HG03520 (cell line): ENCODE results near the gene SPINDOC.
"Not testable (repeated sequence)": the region's sequence is repeated elsewhere in the genome, so short reads cannot be mapped to it uniquely, and the experiment has no call there.

Experiments
- ATAC-seq: cut with Tn5 transposase; IDR thresholded peaks from one replicate; pipeline ENCODE4 v1.9.1; 2021; ENCODE audit warnings: mild to moderate bottlenecking, moderate library complexity; ENCODE audit not compliant: unreplicated experiment

The SPINDOC gene

GRCh38 chr11:63785823-63786222, 27.4 kb upstream of the SPINDOC start:
- no peak for ATAC-seq

DNA sequence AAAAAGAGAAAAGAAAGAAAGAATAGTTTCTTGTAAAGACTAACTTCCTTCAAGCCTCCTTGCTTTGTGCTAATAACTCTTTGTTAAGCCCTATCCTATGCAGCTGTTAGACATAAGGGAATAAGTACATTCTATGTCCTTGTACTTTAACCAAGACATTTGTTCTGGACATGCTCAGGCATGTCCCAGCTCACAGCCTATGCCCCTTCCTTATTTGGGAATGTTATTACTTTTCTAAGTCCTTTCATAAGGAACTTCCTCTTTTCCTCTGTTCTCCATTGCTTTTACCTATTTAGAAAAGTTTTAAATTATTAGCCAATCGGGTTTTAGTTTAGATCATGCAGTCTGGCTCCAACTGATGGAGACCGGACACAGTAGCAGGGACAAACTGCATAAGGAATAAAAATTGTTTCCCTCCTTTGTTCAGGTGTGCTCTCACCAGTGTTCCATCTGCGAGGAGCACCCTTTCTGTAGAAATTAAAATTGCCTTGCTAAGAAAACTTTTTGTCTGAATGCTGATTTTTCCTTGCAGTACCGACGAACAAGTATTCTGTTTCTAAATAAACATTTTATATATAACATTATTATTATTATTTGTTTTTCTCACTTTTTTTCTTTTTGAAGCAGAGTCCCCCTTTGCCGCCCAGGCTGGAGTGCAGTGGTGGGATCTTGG, 21.6 kb upstream of the SPINDOC start:
- ATAC-seq: no peak

GRCh38 chr11:63793161-63793560, 20.1 kb upstream of the SPINDOC start:
- no peak for ATAC-seq

- no peak for ATAC-seq
Measured at GRCh38 chr11:63795066-63795465, 18.2 kb upstream of the SPINDOC start.

DNA sequence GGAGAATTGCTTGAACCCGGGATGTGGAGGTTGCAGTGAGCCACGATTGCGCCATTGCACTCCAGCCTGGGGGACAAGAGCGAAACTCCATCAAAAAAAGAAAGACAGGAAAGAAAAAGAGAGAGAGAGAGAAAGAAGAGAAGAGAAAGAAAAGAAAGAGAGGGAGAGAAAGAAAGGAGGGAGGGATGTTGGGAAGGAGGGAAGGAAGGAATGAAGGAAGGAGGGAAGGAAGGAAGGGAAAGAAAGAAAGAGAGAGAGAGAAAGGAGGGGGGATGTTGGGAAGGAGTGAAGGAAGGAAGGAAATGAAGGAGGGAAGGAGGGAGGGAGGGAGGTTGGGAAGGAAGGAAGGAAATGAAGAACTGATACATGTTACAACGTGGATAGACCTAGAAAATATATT, 12.3 kb upstream of the SPINDOC start:
- no peak for ATAC-seq

DNA sequence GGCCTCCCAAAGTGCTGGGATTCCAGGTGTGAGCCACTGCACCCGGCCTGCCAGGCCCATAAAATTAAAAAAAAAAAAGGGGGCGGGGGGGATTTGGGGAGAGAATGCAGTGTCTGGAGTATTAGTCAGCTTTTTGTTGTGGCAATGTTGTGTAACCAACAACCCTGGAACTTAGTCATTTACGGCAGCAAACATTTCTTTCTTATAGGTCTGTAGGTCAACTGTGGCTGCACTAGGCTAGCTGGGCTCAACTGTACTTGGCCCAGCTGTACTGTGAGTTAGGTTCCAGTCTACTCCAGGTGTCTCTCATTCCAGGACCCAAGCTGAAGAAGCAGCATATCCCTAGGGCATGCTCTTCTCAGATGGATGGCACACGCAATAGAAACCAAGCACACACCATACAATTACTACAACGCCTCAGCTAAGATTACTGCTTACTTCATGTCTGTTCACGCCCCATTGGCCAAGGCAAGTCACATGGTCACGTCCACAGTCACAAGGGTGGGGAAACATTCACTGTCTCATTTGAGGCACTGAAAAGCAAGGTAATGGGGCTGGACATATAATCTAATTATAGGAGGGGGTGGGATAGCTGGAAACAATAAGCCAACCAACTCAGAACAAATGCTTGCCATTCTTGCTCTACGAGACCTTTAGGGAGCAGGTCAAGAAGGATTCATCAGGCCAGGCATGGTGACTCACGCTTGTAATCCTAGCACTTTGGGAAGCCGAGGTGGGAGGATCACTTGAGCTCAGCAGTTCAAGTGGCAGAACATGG, 10.4 kb upstream of the SPINDOC start:
- no peak for ATAC-seq

- ATAC-seq: no peak
Measured at GRCh38 chr11:63804259-63804658, 9.0 kb upstream of the SPINDOC start.

DNA sequence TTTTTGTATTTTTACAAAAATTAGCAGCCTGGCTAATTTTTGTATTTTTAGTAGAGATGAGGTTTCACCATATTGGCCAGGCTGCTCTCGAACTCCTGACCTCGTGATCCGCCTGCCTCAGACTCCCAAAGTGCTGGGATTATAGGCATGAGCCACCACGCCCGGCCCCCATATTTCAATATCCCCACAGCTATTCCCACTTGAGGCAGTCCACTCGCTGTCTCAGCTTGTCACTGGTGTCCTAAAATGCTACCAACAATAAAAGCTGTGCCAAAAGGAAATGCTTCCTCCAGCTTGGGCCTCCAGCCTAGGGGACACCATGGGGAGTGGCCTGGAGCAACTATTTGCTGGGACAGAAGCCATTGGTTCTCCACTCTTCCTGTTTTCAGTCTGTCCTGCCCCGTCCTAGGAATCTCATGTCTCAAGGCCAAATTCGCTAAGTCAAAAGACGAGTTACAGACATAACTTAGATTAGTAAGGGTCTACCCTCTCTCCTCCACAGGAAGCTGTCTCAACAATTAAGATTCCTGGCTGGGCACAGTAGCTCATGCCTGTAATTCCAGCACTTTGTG, 7.3 kb upstream of the SPINDOC start:
- no peak for ATAC-seq

DNA sequence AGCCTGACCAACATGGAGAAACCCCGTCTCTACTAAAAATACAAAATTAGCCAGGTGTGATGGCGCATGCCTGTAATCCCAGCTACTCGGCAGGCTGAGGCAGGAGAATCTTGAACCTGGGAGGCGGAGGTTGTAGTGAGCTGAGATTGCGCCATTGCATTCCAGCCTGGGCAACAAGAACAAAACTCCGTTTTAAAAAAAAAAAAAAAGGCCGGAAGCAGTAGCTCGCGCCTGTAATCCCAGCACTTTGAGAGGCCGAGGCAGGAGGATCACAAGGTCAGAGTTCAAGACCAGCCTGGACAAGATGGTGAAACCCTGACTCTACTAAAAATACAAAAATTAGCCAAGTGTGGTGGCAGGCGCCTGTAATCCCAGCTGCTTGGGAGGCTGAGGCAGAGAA, 2.9 kb upstream of the SPINDOC start:
- ATAC-seq: not testable (repeated sequence)

DNA sequence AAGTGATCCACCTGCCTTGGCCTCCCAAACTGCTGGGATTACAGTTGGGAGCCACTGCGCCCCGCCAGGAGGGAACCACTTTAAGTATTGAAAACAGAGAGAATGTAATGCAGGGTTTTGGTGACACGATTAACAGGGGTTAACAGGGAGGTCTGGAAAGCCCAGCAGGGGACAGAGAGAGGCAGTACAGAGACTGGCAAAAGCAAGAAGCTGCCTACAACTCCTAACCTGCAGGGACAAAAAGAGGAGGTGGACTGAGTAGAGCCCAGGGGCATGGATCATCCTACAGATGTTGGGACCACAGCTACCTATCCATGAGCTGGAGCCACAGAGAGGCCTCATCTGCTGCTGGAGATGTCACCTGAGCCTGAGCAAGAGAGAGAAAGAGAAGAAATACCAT, 1.7 kb upstream of the SPINDOC start:
- ATAC-seq: no peak

- ATAC-seq: peak; percentile 41
Measured at GRCh38 chr11:63813563-63814382, 517 bp downstream of the SPINDOC start.

DNA sequence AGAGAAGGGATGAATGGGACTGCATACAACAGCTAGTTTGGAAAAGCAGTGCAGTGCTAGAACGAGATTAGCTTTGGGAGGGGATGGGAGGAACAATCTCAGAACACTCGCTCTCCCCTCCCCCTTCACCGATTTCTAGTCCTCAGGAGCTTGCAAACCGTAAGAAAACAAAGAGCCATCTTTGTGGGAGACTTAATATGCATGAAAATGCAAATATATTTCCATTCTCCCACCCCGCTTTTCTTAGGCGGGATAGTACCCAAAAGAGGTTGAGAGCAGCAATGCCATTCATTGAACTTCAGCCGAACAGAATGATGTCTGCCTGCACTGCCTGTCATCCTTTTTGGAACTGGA, 1.1 kb downstream of the SPINDOC start:
- no peak for ATAC-seq

GRCh38 chr11:63816166-63816565, 2.9 kb downstream of the SPINDOC start:
- ATAC-seq: no peak

DNA sequence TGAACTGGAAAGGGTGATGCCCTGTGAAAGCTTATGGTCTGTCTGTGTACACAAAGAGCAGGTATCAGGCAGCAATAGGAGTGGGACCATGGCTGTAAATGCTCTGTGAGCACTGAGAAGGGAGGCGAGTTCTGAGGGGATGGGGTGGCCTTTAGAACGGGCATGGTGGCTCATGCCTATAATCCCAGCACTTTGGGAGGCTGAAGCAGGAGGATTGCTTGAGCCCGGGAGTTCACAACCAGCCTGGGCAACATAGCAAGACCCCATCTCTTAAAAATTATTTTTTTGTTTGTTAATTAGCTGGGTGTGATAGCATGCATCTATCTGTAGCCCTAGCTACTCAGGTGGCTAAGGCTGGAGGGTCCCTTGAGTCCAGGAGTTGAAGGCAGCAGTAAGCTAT, 3.5 kb downstream of the SPINDOC start:
- no peak for ATAC-seq

- no peak for ATAC-seq
Measured at GRCh38 chr11:63817758-63818498, 4.7 kb downstream of the SPINDOC start.

DNA sequence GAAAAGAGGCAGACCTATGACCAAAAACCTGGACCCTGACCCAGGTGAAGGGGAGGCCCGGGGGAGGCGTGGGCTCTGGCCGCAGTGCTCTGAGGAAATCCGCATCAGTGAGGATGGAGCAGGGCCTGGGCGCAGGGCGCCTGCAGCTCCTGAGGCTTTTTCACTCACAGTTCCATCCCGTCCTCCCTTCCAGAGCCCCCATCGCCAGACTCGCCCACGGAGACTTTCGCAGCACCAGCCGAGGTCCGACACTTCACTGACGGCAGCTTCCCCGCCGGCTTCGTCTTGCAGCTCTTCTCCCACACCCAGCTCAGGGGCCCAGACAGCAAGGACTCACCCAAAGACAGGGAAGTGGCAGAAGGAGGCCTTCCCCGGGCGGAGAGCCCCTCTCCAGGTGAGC, 5.4 kb downstream of the SPINDOC start:
- ATAC-seq: no peak

GRCh38 chr11:63821411-63821810, 8.2 kb downstream of the SPINDOC start:
- ATAC-seq: no peak

DNA sequence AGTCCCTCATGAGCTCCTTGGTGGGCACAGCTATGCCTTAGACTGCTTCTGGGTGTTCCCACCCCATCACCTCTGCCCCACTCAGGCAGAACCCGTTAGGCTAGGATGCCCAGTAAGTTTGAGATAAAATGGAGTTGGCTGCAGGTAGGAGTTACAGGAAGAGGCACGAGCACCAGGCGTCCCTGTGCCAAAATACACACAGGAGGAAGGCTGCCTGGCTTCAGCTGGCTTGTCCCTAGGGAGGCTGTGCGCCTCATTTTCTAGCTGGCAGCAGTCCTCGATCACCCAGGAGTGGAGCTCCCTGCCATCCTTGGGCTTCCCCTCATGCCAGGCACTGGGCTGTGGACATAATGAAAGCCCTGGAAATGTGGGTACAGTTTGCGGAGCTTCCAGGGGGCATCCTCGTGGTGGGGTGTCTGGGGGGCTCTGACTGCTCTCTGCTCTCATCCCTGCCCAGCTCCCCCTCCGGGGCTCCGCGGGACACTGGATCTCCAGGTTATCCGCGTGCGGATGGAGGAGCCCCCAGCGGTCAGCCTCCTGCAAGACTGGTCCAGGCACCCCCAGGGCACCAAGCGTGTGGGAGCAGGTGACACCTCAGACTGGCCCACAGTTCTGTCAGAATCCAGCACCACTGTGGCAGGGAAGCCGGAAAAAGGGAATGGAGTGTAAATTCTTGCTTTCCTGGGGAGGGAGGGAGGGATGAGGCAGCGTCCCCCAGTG, 13.4 kb downstream of the SPINDOC start:
- no peak for ATAC-seq

DNA sequence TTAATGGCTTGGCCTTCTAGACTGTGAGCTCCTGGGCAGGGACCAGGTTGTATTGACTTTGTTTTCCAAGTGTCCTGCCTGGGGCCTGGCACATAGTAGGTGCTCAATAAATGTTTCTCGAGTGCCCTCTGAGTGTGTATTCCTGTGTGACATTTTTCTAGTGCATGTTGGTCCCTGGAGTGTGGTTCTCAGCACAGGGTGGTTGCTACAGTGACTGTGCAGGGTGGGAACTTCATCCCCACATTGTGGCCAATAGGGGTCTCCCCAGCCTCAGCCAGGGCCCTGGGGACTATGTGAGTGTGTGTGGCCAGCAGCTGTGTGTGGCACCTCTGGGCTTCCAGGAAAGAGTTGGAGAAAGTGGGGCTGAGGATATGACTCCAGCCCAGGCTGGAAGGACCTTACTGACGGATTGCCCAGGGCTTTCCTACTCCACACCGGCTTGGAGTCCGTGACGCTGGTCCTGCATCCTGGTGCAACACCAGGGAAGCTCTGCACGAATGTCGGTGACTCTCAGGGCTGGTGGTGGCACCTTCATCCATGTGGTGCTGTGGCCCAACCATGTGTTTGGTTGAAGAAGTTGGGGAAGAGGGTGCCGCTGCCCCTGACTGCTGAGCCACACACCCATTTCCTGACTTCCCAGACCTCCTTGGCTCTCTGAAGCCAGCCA, 16.7 kb downstream of the SPINDOC start:
- no peak for ATAC-seq

- no peak for ATAC-seq
Measured at GRCh38 chr11:63831326-63831725, 18.1 kb downstream of the SPINDOC start.
